Natural killer cell (primary cell): ENCODE measurements around the gene RRP12. TPM values are rescaled to one million over a fixed set of nuclear protein-coding genes. Genes with fewer than 3 reads are reported as not detected.
A peak's percentile ranks its signal among the peaks of the same experiment; 100 is the strongest.

Source experiments
- ATAC-seq, 3 donors: fragments of 150-1000 bp in 2 of 3; fragments of 200-7000 bp in 1 of 3; cut with Tn5 transposase; 1 replicate in 1 of 3; 2 replicates in 2 of 3; pipeline ENCODE4 v1.10.0; 2021; ENCODE audit warnings: mild to moderate bottlenecking in 2 of 3, moderate library complexity in 2 of 3
- DNase-seq, 2 donors: peaks; one replicate each; pipeline versions ENCODE4 v3.0.0 to v3.0.0-alpha.2; 2013 to 2021; ENCODE audit warnings: mixed read lengths in 1 of 2
- H3K27ac ChIP-seq: one replicate; pipeline ENCODE4 v1.5.1; 2013; ENCODE audit warnings: mild to moderate bottlenecking, low read length
- H3K27me3 ChIP-seq: one replicate; pipeline ENCODE4 v1.6.1; 2013; ENCODE audit warnings: low read length; ENCODE audit not compliant: control insufficient read depth, insufficient read depth
- H3K36me3 ChIP-seq: one replicate; pipeline ENCODE4 v1.6.1; 2013; ENCODE audit warnings: low read length; ENCODE audit not compliant: control insufficient read depth, insufficient read depth
- H3K4me1 ChIP-seq: one replicate; pipeline ENCODE4 v1.6.1; 2013; ENCODE audit warnings: low read length; ENCODE audit not compliant: control insufficient read depth, insufficient read depth
- H3K4me3 ChIP-seq: one replicate; pipeline ENCODE4 v1.5.1; 2013; ENCODE audit warnings: low read length
- H3K9me3 ChIP-seq: one replicate; pipeline ENCODE4 v1.6.1; 2013; ENCODE audit warnings: low read length; ENCODE audit not compliant: control insufficient read depth, insufficient read depth
- H3K27ac Mint-ChIP-seq, 2 donors: one replicate each; pipeline ENCODE4 v1.8.0; 2022; ENCODE audit warnings: mild to moderate bottlenecking in 2 of 2, mixed read lengths in 2 of 2, moderate library complexity in 1 of 2
- H3K27me3 Mint-ChIP-seq, 2 donors: one replicate each; pipeline ENCODE4 v1.8.0; 2022; ENCODE audit warnings: low read depth in 2 of 2, mixed read lengths in 2 of 2
- H3K36me3 Mint-ChIP-seq: one replicate; pipeline ENCODE4 v1.8.0; 2022; ENCODE audit warnings: mixed read lengths
- H3K4me1 Mint-ChIP-seq, 2 donors: one replicate each; pipeline ENCODE4 v1.8.0; 2022; ENCODE audit warnings: mixed read lengths in 2 of 2
- H3K4me3 Mint-ChIP-seq: one replicate; pipeline ENCODE4 v1.8.0; 2022; ENCODE audit warnings: mild to moderate bottlenecking, moderate library complexity, mixed read lengths
- H3K9me3 Mint-ChIP-seq, 2 donors: one replicate each; pipeline ENCODE4 v1.8.0; 2022; ENCODE audit warnings: mixed read lengths in 2 of 2
- WGBS: methylation state at CpG from one replicate; pipeline ENCODE4 v1.1.7; 2013; ENCODE audit warnings: missing lambda C conversion rate; ENCODE audit not compliant: insufficient coverage; 5-methylcytosine and 5-hydroxymethylcytosine counted together
- intact Hi-C: fragments of 100-400 bp; cut with micrococcal nuclease; formaldehyde crosslinking; loops from one replicate; pipeline ENCODE4 v1.14.2; 2022
- total RNA-seq, 4 donors: library from RNA; stranded (reverse); fragments of 120-200 nt in 1 of 4; gene quantifications; one replicate each; pipeline versions ENCODE4 v1.2.3 to v1.2.4, GENCODE V29; 2013 to 2022
- TF ChIP-seq, protein P1 (sequence below): fragments of 200-600 bp; IDR thresholded peaks from one replicate; pipeline ENCODE4 v1.8.0; 2022; ENCODE audit warnings: antibody characterized with exemption

RRP12 gene
- total RNA-seq, 3 donors from 2014 or later (not counting 1 experiment from before 2014, with no cell fraction given), result 60.1 to 234 (median 79.2) TPM

DNA sequence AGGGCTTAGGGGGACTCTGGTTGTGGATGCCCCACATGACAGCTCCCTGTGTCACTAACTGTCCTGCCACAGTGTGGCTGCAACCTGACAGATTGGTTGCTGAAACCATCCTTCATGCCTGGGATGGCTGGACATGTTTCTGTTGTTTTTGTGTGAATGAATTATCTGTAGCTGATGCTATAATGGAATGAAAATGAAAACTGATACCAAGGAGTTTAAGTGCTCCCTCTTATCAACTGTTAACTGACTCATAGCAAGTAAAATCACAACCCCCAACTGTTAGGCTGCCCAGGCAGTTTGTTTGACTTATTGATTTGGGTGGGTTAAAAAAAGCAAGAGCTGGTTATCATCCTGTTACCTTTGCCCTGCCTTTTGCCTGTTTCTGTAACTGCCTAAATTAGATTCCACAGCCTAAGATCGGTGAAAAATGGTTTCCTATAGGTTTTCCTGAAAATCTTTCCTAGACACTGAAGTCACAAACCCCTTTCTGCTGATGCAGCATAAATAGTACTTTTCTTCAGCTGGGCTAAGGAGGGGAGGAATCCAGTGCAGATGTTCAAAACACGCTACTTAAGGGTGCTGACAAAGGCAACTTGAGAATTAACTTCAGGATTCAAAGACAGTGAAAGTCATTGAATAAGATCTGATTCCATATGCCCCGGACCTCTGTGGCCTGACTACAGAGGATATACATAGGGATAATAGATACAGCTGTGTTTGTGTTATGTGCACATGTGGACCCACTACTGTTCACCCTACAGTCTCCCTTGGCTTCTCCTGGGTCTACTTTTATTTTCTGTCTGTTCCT, 72.3 kb downstream of the RRP12 start:
- Mint-ChIP-seq H3K4me1 (peaks cover 43 to 55% of the 10 kb centered on the region in 2 donors), H3K9me3 (no peaks in the 10 kb centered on the region), H3K27me3 (no peaks in the 10 kb centered on the region), H3K4me3 (no peak overlapping the region), H3K36me3 (no peaks in the 10 kb centered on the region), H3K27ac (peak overlapping the region in 1 of 2 donors; percentile 46)
- Histone ChIP-seq H3K36me3 (no peaks in the 10 kb centered on the region), H3K9me3 (no peaks in the 10 kb centered on the region), H3K27me3 (no peaks in the 10 kb centered on the region), H3K27ac (no peak overlapping the region), H3K4me3 (no peak overlapping the region), H3K4me1 (peaks cover 34% of the 10 kb centered on the region)
- ATAC-seq (no peak), DNase-seq (no peak)
- intact Hi-C loops, result no loop called here
- TF ChIP-seq, protein P1, sequence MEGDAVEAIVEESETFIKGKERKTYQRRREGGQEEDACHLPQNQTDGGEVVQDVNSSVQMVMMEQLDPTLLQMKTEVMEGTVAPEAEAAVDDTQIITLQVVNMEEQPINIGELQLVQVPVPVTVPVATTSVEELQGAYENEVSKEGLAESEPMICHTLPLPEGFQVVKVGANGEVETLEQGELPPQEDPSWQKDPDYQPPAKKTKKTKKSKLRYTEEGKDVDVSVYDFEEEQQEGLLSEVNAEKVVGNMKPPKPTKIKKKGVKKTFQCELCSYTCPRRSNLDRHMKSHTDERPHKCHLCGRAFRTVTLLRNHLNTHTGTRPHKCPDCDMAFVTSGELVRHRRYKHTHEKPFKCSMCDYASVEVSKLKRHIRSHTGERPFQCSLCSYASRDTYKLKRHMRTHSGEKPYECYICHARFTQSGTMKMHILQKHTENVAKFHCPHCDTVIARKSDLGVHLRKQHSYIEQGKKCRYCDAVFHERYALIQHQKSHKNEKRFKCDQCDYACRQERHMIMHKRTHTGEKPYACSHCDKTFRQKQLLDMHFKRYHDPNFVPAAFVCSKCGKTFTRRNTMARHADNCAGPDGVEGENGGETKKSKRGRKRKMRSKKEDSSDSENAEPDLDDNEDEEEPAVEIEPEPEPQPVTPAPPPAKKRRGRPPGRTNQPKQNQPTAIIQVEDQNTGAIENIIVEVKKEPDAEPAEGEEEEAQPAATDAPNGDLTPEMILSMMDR, result no peak
- WGBS, result 97% methylated on average over 3 of the region's 3 CpGs

- Histone ChIP-seq H3K4me1 (peaks cover 24% of the 10 kb centered on the region), H3K27me3 (no peaks in the 10 kb centered on the region), H3K9me3 (no peaks in the 10 kb centered on the region), H3K4me3 (no peak overlapping the region), H3K27ac (no peak overlapping the region), H3K36me3 (no peaks in the 10 kb centered on the region)
- no peak overlapping the region for H3K4me3 Mint-ChIP-seq
- peak overlapping the region; percentile 46 to 50 for H3K27ac Mint-ChIP-seq
- DNase-seq, result no peak
- WGBS, result 94% methylated on average over 6 of the region's 7 CpGs
- no peaks in the 10 kb centered on the region for H3K9me3 Mint-ChIP-seq
- peaks cover 31 to 47% of the 10 kb centered on the region in 2 donors for H3K4me1 Mint-ChIP-seq
- intact Hi-C loops, result no loop called here
- no peaks in the 10 kb centered on the region for H3K27me3 Mint-ChIP-seq
- peak in 1 of 3 donors; percentile 57 for ATAC-seq
- no peaks in the 10 kb centered on the region for H3K36me3 Mint-ChIP-seq
- TF ChIP-seq, protein P1, result no peak
Observed at GRCh38 chr10:97327348-97328294, 73.5 kb downstream of the RRP12 start.

GRCh38 chr10:97325754-97326153, 75.4 kb downstream of the RRP12 start:
- DNase-seq, result no peak
- Mint-ChIP-seq H3K4me1 (peaks cover 33 to 46% of the 10 kb centered on the region in 2 donors), H3K27ac (no peak overlapping the region), H3K27me3 (no peaks in the 10 kb centered on the region), H3K36me3 (no peaks in the 10 kb centered on the region), H3K9me3 (no peaks in the 10 kb centered on the region), H3K4me3 (no peak overlapping the region)
- H3K4me3 ChIP-seq, result no peak overlapping the region
- no peak overlapping the region for H3K27ac ChIP-seq
- intact Hi-C loops, result no loop called here
- TF ChIP-seq, protein P1, result no peak
- WGBS, result 91% methylated on average over 9 of the region's 9 CpGs
- no peak for ATAC-seq
- no peaks in the 10 kb centered on the region for H3K9me3 ChIP-seq
- no peaks in the 10 kb centered on the region for H3K36me3 ChIP-seq
- no peaks in the 10 kb centered on the region for H3K27me3 ChIP-seq
- peaks cover 24% of the 10 kb centered on the region for H3K4me1 ChIP-seq
